Measurements from ENCODE around the gene KLHL25.

The KLHL25 gene

DNA sequence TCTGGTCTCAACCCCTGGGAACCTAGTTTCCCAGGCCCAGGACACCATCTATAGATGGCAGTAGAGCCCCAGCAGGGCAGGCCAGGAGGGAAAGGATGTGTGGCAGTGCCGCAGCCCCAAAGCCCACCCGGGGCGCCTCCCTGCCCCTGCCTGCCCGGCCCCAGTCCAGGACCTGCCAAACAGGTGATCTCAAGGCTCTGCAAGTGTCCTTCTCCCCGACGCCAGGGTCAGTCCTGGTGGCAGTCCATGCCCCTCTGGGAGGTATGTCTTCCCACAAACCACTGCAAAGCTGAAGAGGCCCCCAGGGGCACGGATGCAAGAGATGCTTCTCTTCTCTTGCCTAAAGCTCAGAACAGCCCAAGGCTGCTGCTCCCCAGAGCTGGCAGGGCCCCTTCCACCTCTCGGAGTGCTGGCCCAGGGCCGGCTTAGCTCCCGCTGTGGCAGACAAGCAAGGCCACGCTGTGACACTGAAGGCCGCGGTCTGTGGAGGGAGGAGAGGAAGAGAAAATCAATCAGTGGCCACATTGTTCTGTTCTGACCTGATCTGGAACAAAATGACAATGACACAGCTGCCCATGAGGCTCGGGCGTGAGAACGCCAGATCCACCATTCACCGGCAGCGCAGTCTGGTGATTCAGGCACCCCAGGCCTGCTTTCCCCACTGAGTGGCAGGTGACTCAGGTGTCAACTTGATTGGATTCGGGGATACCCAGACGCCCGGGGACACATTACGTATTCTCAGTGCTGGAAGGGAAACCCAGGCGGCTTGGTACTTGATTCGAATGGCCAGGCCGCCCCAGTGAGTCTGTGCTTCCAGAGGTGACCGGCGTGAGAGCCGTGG, 34.0 kb downstream of the KLHL25 start:
- DNase-seq, result no peak

DNA sequence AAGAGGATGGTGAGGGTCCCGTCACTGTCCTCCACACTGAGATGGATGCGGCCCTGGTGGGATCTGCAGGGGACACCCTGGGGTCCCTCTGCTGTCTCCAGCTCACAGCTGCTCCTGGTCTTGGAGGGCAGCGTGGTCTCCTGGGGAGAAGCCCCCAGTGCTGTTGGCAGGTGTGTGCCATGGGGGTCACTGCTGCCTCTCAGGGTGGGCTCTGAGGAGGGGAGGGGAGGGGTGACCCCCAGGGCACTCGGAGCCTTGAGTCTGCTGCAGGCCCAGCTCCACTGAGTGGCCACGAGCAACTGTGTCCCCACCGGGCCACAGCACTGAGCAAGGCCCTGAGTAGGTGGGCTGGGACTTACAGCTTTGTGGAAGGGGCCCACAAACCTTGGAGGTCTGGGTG, 34.7 kb downstream of the KLHL25 start:
- no peak for DNase-seq

DNA sequence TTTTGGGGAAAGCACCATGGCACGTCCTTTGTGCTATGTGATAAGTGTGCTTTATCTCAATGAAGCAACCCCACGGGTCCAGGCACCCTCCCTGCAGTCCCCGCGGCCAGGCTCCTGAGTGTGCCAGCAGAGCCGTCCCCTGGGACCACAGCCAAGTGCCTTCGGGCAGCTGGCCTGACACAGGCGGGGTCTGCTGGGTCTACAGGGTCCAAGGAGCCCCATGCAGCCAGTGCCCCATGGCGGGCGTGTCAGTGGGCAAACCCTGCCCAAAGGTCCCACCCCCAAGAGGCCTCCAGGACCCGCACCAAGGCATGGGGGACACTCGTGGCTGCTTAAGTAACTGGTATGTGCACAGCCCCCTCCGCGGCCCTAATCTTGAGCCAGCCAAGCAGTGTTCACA, 35.3 kb downstream of the KLHL25 start:
- DNase-seq, result no peak

- no peak for DNase-seq
Measured at GRCh38 chr15:85758655-85758978, 36.1 kb downstream of the KLHL25 start.

GRCh38 chr15:85757939-85758654, 36.6 kb downstream of the KLHL25 start:
- DNase-seq, result no peak

- no peak for DNase-seq
Measured at GRCh38 chr15:85757073-85757938, 37.4 kb downstream of the KLHL25 start.

DNA sequence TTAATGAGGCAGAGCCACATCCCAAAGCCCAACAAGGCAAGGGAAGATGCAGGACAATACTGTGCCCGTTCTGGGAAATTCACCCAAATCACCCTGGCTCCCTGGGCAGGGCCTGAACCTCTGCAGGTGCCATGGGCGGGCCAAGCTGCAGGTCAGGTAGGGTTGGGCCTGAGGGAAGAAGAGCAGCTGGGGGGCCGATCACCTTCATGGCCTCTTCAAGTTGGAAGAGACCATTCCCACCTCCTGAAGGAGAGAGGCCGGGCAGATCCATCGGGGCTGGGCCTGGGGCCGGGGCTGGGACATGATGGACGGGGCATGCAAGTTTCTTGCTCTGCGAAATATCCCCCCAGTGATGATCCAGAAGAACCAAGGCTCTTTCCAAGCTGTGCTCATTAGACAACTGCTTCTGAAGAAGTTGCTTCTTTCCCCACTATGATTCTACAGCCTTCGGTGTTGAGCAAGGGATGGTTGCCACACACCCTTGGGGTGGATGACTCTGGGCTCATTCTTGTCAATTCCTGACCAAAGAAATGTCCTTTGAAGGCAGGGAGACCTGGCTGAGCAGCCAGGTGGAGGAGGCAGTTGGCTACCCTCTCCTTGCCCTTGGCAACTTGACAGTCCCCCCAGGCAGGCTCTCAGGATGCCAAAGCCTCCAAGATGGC, 38.2 kb downstream of the KLHL25 start:
- DNase-seq, result no peak

DNA sequence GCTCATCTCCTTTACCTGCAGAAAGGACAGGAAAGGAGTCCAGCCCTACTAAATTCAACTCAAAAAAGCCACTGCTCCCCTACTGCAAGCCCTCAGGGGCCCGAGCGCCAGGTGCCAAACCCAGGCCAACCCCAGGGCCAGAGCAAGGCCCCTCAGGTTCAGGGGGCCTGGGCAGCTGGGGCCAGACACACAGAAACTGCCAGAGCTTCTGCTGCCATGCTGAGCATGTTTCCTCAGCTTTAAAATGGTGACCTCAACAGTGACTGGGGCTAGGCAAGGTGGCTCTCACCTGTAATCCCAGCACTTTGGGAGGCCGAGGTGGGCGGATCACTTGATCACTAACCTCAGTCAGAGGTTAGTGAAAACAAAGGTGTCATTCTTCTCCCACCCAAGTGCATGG, 38.8 kb downstream of the KLHL25 start:
- DNase-seq, result no peak

DNA sequence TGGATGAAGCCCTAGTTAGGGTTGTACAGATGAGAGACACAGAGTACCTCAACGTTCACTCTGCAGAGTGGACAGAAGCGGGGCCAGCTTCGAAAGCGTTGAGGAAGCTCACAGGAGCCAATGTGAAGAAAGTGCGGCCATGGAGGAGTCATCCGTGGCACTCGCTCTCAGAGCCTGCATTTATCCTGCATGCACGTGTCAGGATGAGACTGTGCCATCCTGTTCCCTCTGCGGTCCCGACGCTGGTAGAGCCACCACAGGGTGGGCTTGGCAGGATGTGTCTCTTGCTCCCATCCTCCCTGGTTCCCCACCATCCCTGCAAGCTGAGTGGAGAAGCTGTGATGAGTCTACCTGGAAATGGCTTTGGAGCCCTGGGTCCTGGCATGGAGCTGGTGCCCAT, 39.3 kb downstream of the KLHL25 start:
- DNase-seq, result no peak

DNA sequence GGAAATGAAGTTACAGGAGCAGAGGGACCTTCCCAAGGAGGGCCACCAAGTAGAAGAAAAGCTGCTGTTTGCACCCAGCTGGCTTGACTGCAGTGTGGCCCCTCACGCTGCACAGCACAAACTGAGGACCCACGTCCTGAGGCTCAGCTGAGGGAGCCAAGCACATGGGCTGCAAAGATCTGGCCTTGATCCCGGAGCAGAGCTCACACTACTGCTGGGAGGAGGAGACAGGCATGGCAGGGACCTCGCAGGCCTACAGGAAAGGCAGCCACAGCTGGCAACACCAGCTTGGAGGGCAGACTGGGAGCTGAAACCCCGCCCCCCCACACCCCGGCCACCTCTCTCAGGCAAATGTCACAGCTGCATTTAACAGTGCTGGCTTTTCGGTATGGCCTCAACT, 39.7 kb downstream of the KLHL25 start:
- DNase-seq, result no peak

DNA sequence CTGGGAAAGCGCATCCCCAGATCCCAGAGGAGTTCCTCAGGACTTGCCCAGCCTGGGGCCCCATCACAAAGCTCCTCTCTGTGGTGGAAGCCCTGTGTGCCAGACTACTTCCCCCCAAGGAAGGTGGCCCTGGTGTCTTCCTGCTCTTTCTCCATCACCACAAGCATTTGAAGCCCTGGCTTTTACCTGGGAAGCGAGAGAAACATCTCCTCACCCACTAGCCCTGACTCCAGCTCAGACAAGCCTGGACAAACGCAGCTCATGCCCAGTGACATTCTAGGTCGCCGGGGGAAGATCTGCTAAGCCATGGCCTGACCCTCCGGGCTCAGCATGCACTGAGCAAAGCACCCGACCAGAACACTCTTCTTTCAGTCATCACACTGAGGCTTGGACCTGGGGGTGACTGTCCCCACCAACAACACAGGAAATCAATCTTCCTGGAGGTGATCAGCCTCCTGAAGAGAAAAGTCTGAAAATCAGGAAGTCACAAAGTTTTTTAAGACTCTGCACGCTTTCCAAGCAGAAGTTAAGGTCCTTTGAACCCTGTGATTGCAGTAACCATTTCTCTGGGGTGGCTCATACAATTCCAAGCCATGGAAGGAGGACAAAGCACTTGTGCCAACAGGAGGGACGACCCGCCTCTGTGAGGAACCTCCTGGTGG, 40.8 kb downstream of the KLHL25 start:
- DNase-seq, result no peak

DNA sequence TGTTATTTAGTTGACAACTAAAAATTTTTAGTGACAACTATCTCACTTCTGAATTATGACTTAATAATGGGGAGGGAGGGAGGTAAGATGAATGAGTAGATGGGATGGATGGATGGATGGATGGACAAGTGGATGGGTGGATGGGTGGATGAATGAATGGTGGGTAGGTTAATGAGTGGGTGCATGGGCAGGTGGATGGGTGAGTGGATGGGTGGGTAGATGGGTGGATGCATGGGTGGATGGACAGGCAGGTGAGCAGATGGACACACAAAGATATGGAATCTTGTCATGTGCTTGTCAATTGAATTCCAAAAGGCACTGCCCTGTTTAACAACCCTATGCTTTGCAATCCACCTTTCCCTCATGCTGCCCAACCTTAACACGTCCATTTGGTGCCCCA, 41.5 kb downstream of the KLHL25 start:
- no peak for DNase-seq

- no peak for DNase-seq
Measured at GRCh38 chr15:85752491-85752961, 42.2 kb downstream of the KLHL25 start.

DNA sequence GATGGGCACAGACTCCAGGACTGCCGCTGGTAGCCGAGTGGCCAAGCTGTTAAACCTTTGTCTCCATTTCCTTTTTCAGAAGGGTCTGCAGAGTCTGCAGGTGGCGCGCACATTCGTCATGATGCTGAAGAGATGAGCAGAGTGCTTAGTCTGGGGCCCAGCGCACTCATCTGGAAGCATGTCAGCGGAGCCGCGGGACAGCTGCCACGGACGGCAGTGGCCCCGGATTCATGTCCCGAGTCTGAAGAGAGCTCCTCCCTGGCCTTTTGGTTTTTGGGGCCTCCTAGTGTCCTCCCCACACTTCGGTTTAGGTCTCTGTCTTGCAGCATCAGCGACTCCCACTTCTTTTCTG, 42.6 kb downstream of the KLHL25 start:
- no peak for DNase-seq

DNA sequence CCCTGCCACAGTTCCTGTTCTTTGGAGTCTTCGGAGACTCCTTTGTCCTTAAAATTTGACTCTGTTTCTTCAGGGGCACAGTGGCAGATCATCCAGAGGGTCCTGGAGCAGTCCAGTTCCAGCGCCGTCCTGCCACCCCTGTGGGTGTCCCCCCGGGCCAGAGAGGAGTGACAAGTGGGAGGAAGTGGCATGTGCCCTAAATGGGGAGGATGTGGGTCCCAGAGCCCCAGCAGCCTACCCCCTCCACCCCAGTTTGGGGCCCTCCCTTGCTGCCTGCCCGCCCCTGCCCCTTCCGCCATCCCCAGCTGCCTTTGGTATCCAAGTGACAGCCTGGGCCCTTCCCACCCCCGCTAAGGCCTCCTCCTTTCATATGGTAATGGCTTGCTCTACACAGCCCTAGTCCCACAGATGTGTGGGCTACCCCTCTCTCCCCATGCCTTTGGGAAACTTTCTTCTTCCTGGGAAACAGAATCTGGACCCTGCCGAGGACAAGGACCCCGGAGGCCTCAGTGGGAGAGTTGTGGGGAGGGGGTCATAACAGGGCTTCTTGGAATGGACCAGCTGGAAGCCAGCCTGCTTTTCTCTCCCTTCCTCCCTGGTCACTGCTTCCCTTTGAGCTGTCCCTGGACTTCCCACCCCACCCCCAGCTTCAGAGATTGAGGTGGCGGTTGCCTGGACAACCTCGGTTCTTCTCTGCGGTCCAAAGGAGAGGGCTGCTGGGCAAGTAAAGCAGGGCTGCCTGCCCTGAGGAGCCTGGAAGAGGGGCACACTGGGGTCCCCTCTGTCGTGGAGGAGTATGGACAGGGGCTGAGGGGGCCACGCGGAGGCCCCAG, 43.2 kb downstream of the KLHL25 start:
- DNase-seq, result no peak

DNA sequence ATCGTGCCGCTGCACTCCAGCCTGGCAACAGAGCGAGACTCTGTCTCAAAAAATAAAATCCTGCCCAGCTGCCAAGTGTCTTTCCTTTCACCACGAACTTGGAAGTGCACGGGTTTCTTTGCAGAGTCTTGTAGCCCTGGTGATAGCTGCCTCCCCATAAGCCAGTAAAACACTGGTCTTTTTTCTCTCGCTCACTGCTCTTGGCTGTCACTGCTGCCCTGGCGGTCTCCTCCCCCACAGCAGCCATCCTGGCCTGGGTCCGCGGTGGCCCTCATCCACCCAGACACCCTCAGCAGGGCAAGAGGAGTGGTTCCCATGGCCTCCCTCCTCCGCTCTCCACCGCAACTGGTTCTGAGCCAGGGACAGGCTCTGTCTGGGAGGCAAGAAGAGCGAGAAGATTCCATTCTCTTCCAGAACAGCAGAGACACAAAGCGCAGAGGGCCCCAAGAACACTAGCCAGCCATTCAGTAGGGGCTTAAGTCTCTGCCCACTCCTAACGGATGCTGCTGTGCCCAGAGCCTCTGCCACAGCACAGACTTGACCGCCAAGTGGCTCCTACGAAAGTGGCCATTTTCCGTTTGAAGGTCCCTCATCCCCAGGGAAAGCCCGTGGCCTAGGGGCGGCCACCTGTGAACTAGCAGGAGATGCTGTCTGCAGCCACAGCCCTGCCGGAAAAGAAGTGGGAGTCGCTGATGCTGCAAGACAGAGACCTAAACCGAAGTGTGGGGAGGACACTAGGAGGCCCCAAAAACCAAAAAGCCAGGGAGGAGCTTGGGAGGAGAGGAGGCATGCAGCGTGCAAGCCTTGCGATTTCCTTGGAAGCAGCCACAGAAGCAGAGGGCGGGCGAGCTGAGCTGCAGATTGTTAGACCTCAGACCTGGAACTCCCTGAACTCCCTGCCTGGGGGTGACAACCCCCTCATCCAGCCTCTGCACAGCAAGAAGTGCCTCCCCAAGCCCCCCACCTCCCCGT, 44.1 kb downstream of the KLHL25 start:
- no peak for DNase-seq

DNA sequence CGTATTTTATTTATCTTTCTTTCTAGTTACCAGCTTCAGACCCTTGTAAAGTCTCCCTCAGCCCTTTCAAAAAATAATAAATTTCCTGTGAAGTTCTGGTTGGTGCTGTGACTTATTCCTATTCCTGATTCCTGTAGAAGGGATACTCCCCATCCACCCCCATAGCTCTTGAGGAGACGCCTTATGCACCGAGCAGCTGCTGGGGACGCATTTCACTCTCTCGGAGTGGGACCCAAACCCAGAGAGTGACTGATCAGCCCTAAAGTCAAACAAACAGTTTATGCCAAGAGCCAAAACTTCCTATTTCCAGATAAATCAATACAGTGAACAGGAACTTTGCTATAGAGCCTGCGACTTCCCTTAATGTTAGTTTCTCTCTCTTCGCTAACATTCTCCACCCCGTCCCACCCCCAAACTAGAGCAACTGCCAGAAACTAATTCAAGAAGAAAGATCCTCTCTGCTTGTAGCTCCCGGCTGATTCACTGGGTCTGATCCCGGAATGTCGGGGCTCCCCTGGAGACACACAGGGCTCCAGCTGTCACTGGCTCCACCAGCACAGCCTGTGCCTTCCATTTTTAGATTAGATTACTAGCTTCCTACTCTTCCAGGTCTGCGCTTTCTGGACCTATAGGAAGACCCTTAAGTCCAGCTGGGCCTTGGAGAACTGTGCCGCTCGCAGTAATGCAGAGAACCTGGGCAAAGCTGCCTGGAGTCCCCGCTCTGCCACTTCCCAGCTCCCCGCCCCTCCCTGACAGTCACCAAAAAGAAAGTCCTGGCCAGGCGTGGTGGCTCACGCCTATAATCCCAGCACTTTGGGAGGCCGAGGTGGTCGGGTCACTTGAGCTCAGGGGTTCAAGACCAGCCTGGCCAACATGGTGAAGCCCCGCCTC, 45.2 kb downstream of the KLHL25 start:
- no peak for DNase-seq

GRCh38 chr15:85748729-85749128, 46.0 kb downstream of the KLHL25 start:
- DNase-seq, result no peak

- no peak for DNase-seq
Measured at GRCh38 chr15:85748176-85748575, 46.5 kb downstream of the KLHL25 start.

Measured in NCI-H774 (cell line).